HEK293T (cell line): ENCODE data around the gene NACA2.

ENCODE experiments used
- CTCF ChIA-PET: fragments of 350-600 bp; formaldehyde crosslinking; extraction: SDS; loops from one replicate; lab custom pipeline; 2021; ENCODE audit warnings: antibody characterized with exemption, inconsistent platforms; lab: Yijun Ruan, JAX
- POLR2A ChIA-PET: fragments of 350-600 bp; formaldehyde crosslinking; extraction: SDS; loops from one replicate; lab custom pipeline; 2020; ENCODE audit warnings: antibody characterized with exemption, inconsistent platforms; lab: Yijun Ruan, JAX
- DNase-seq: peaks from one replicate; pipeline ENCODE4 v3.0.0; 2012; ENCODE audit warnings: mixed read lengths; ENCODE audit errors: extremely low spot score
- ARNT ChIP-seq: fragments of 450-650 bp; IDR thresholded peaks from 2 replicates; pipeline ENCODE4 v1.6.1; 2017; ENCODE audit warnings: mild to moderate bottlenecking
- BHLHE40 ChIP-seq: fragments of 450-650 bp; IDR thresholded peaks from 2 replicates; pipeline ENCODE4 v1.6.1; 2016; ENCODE audit warnings: mild to moderate bottlenecking, moderate library complexity, borderline replicate concordance
- CTBP1 ChIP-seq: fragments of 450-650 bp; IDR thresholded peaks from 2 replicates; pipeline ENCODE4 v1.6.1; 2016; ENCODE audit warnings: borderline replicate concordance
- ELF4 ChIP-seq: fragments of 450-650 bp; IDR thresholded peaks from 2 replicates; pipeline ENCODE4 v1.6.1; 2017; ENCODE audit warnings: antibody characterized with exemption
- FOXA1 ChIP-seq: fragments of 450-650 bp; IDR thresholded peaks from 2 replicates; pipeline ENCODE4 v1.6.1; 2016; ENCODE audit warnings: mild to moderate bottlenecking
- FOXK2 ChIP-seq: fragments of 450-650 bp; IDR thresholded peaks from 2 replicates; pipeline ENCODE4 v1.6.1; 2016; ENCODE audit warnings: mild to moderate bottlenecking
- FOXM1 ChIP-seq: fragments of 450-650 bp; IDR thresholded peaks from 2 replicates; pipeline ENCODE4 v1.6.1; 2017; ENCODE audit warnings: mild to moderate bottlenecking, borderline replicate concordance
- HDGF ChIP-seq: fragments of 450-650 bp; IDR thresholded peaks from 2 replicates; pipeline ENCODE4 v1.6.1; 2017; ENCODE audit warnings: antibody characterized with exemption, borderline replicate concordance
- L3MBTL2 ChIP-seq: fragments of 450-650 bp; conservative IDR thresholded peaks from 2 replicates; pipeline ENCODE4 v1.6.1; 2016; ENCODE audit warnings: mild to moderate bottlenecking
- LEF1 ChIP-seq: fragments of 450-650 bp; IDR thresholded peaks from 2 replicates; pipeline ENCODE4 v1.6.1; 2017; ENCODE audit warnings: mild to moderate bottlenecking, borderline replicate concordance
- NFRKB ChIP-seq: fragments of 450-650 bp; IDR thresholded peaks from 2 replicates; pipeline ENCODE4 v1.6.1; 2016; ENCODE audit warnings: mild to moderate bottlenecking, moderate library complexity
- PKNOX1 ChIP-seq: fragments of 450-650 bp; IDR thresholded peaks from 2 replicates; pipeline ENCODE4 v1.6.1; 2016
- SP1 ChIP-seq: fragments of 450-650 bp; IDR thresholded peaks from 2 replicates; pipeline ENCODE4 v1.6.1; 2017
- SUZ12 ChIP-seq: fragments of 450-650 bp; IDR thresholded peaks from 2 replicates; pipeline ENCODE4 v1.6.1; 2016; ENCODE audit warnings: mild to moderate bottlenecking
- TARDBP ChIP-seq: fragments of 450-650 bp; IDR thresholded peaks from 2 replicates; pipeline ENCODE4 v1.6.1; 2016
- ZNF384 ChIP-seq: fragments of 450-650 bp; IDR thresholded peaks from 2 replicates; pipeline ENCODE4 v1.6.1; 2016

Gene NACA2

DNA sequence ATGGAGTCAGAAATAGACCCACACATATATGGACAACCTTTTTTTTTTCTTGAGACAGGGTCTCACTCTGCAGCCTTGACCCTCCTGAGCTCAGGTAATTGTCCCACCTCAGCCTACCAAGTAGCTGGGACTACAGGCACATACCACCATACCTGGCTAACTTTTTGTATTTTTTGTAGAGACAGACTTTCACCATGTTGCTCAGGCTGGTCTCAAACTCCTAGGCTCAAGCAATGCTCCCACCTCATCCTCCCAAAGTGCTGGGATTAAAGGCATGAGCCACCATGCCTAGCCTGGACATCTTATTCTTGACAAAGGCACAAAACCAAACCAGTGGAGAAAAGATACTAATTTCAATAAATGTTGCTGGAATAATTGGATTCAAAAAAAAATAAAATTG is 14.7 kb upstream of the NACA2 start:
- ChIA-PET CTCF (interaction anchor here (1.0 kb wide), 1 partner anchor 188 kb away, joined by 3 read pairs; no protein-coding TSS in a partner anchor), POLR2A (no interaction called here)
- DNase-seq = no peak
- TF ChIP-seq PKNOX1 (no peak), NFRKB (no peak), FOXM1 (no peak), LEF1 (no peak), BHLHE40 (no peak), ELF4 (no peak), HDGF (no peak), L3MBTL2 (no peak), TARDBP (no peak)

- no peak for TF ChIP-seq ZNF384
- no peak for TF ChIP-seq L3MBTL2
- no peak for TF ChIP-seq LEF1
- no peak for TF ChIP-seq BHLHE40
- TF ChIP-seq TARDBP = no peak
- TF ChIP-seq PKNOX1 = no peak
- no peak for TF ChIP-seq SUZ12
- TF ChIP-seq FOXK2 = no peak
- no peak for TF ChIP-seq SP1
- TF ChIP-seq FOXM1 = no peak
- no peak for TF ChIP-seq CTBP1
- TF ChIP-seq ARNT = no peak
- no peak for TF ChIP-seq ELF4
- no peak for TF ChIP-seq FOXA1
- TF ChIP-seq HDGF = no peak
- no peak for TF ChIP-seq NFRKB
- ChIA-PET CTCF (no interaction called here), POLR2A (no interaction called here)
- DNase-seq = no peak
These were observed 10.3 kb upstream of the NACA2 start for GRCh38 chr17:61601297-61601696.

- TF ChIP-seq TARDBP = no peak
- no peak for TF ChIP-seq FOXM1
- TF ChIP-seq ZNF384 = no peak
- TF ChIP-seq ELF4 = no peak
- no peak for TF ChIP-seq L3MBTL2
- TF ChIP-seq PKNOX1 = no peak
- no peak for TF ChIP-seq FOXA1
- TF ChIP-seq LEF1 = no peak
- no peak for TF ChIP-seq CTBP1
- TF ChIP-seq HDGF = no peak
- no peak for TF ChIP-seq ARNT
- POLR2A ChIA-PET = no interaction called here
- DNase-seq = no peak
- CTCF ChIA-PET = no interaction called here
These were observed 9.6 kb upstream of the NACA2 start for GRCh38 chr17:61600621-61601020.

- ChIA-PET CTCF (no interaction called here), POLR2A (no interaction called here)
- no peak for TF ChIP-seq NFRKB
- no peak for TF ChIP-seq ZNF384
- no peak for TF ChIP-seq FOXA1
- TF ChIP-seq ELF4 = no peak
- no peak for TF ChIP-seq FOXK2
- TF ChIP-seq PKNOX1 = no peak
- TF ChIP-seq CTBP1 = no peak
- no peak for TF ChIP-seq ARNT
- no peak for TF ChIP-seq FOXM1
- no peak for TF ChIP-seq BHLHE40
- TF ChIP-seq SUZ12 = no peak
- TF ChIP-seq LEF1 = no peak
- no peak for TF ChIP-seq HDGF
- TF ChIP-seq SP1 = no peak
- no peak for TF ChIP-seq TARDBP
- TF ChIP-seq L3MBTL2 = no peak
- no peak for DNase-seq
These were observed 8.6 kb upstream of the NACA2 start for GRCh38 chr17:61599608-61600007.

GRCh38 chr17:61598014-61598413 is 7.0 kb upstream of the NACA2 start:
- DNase-seq = no peak
- CTCF ChIA-PET = no interaction called here
- no peak for TF ChIP-seq BHLHE40
- no peak for TF ChIP-seq LEF1
- no peak for TF ChIP-seq FOXK2
- no peak for TF ChIP-seq ARNT
- TF ChIP-seq SUZ12 = no peak
- TF ChIP-seq PKNOX1 = no peak
- no peak for TF ChIP-seq ZNF384
- no peak for TF ChIP-seq FOXM1
- no peak for TF ChIP-seq ELF4
- no peak for TF ChIP-seq CTBP1
- TF ChIP-seq NFRKB = no peak
- TF ChIP-seq SP1 = no peak
- TF ChIP-seq FOXA1 = no peak
- TF ChIP-seq HDGF = no peak
- TF ChIP-seq TARDBP = no peak
- TF ChIP-seq L3MBTL2 = no peak
- POLR2A ChIA-PET = no interaction called here
